Measurements from ENCODE around the gene PTBP3. TPM values are rescaled to one million over a fixed set of nuclear protein-coding genes. Genes with fewer than 3 reads are reported as not detected.
"Not testable (repeated sequence)": the region's sequence is repeated elsewhere in the genome, so short reads cannot be mapped to it uniquely, and the experiment has no call there.

PTBP3 gene
- total and polyA plus RNA-seq, 2 of the 13 experiments (the other 11 are each of a cell fraction or from before 2014, with no cell fraction given) = 52.8 to 61.1 TPM

DNA sequence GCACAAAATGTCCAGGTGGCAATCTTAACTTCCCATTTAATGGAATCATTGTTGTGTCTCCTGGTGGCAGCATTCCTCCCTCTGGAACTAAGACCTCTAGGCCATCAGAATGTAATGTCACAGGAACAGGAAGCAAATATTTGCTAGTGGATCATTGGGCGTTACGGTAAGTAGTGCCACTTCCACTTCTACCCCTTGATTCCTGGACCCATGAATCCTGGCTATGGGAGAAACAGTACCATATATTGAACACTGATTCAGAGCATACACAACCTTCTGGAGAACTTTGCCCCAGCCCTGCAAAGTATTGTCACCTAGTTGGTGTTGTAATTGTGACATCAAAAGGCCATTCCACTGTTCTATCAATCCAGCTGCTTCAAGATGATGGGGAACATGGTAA is 40.8 kb upstream of the PTBP3 start:
- in situ Hi-C loops (cut with HindIII; ENCODE audit: extremely low pct_ligation_motif_present, low pct_unique_long_range_greater_than_20kb) = loop anchor here (25.0 kb wide), 1 partner anchor 612 kb away; no protein-coding TSS in a partner anchor
- peak; percentile 85 for DNase-seq (ENCODE audit: low spot score)
- CTCF ChIA-PET (ENCODE audit: low intra/inter-chr PET ratio, low total read pairs) = not testable (repeated sequence)
- TF ChIP-seq IRF2 (CRISPR knock-in tag; IDR thresholded peaks at IDR 0.05) (peak; percentile 55; the same call in 1 of the 2 replicates), BCL6 (CRISPR knock-in tag; IDR thresholded peaks at IDR 0.05) (peak; percentile 48; the same call in 1 of the 2 replicates), ISL2 (CRISPR knock-in tag; IDR thresholded peaks at IDR 0.05) (peak; percentile 82), POLR2A (IDR thresholded peaks at IDR 0.05; ENCODE audit: insufficient read depth in 1 of 2, low read depth in 2 of 2, low read length in 2 of 2) (0 out of 4 replicates have a peak, but pooled peaks of 1 of the 2 experiments have one; percentile 18), ZFX (CRISPR knock-in tag; IDR thresholded peaks at IDR 0.05; ENCODE audit: low read depth) (peak; percentile 64; the same call in 1 of the 2 replicates), ZBTB7B (CRISPR knock-in tag; IDR thresholded peaks at IDR 0.05) (peak; percentile 18; the same call in 1 of the 2 replicates), ZNF451 (CRISPR knock-in tag; IDR thresholded peaks at IDR 0.05) (0 out of 2 replicates have a peak, but pooled peaks have one; percentile 39), ZNF543 (CRISPR knock-in tag; IDR thresholded peaks at IDR 0.05) (peak; percentile 73; the same call in 1 of the 2 replicates), ZMYM2 (CRISPR knock-in tag; IDR thresholded peaks at IDR 0.05) (0 out of 2 replicates have a peak, but pooled peaks have one; percentile 26), ZNF691 (CRISPR knock-in tag; IDR thresholded peaks at IDR 0.05; ENCODE audit: borderline replicate concordance, low read depth) (0 out of 2 replicates have a peak, but pooled peaks have one; percentile 76), ZNF510 (CRISPR knock-in tag; IDR thresholded peaks at IDR 0.05; ENCODE audit: low read depth) (0 out of 2 replicates have a peak, but pooled peaks have one; percentile 35), ONECUT2 (CRISPR knock-in tag; IDR thresholded peaks at IDR 0.05) (0 out of 2 replicates have a peak, but pooled peaks have one; percentile 3), STAG1 (CRISPR knock-in tag; IDR thresholded peaks at IDR 0.05) (peak; percentile 27; the same call in 1 of the 2 replicates), ZNF761 (CRISPR knock-in tag; conservative IDR thresholded peaks at IDR 0.05) (0 out of 2 replicates have a peak, but pooled peaks have one; percentile 59), HMGXB4 (CRISPR knock-in tag; IDR thresholded peaks at IDR 0.05; ENCODE audit: borderline replicate concordance in 1 of 2, low read depth in 1 of 2) (peak; percentile 27 to 64; a peak in 1 of 4 replicates), ERF (CRISPR knock-in tag; IDR thresholded peaks at IDR 0.05) (peak; percentile 61), GZF1 (CRISPR knock-in tag; IDR thresholded peaks at IDR 0.05) (peak; percentile 80; the same call in 1 of the 2 replicates), ZKSCAN8 (CRISPR knock-in tag; IDR thresholded peaks at IDR 0.05; ENCODE audit: borderline replicate concordance) (peak; percentile 70; the same call in 1 of the 2 replicates)
- TF ChIP-seq, protein P1, sequence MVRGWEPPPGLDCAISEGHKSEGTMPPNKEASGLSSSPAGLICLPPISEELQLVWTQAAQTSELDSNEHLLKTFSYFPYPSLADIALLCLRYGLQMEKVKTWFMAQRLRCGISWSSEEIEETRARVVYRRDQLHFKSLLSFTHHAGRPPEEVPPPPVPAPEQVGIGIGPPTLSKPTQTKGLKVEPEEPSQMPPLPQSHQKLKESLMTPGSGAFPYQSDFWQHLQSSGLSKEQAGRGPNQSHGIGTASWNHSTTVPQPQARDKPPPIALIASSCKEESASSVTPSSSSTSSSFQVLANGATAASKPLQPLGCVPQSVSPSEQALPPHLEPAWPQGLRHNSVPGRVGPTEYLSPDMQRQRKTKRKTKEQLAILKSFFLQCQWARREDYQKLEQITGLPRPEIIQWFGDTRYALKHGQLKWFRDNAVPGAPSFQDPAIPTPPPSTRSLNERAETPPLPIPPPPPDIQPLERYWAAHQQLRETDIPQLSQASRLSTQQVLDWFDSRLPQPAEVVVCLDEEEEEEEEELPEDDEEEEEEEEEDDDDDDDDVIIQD (CRISPR knock-in tag; IDR thresholded peaks at IDR 0.05; ENCODE audit: low read depth) = peak; percentile 83; the same call in 1 of the 2 replicates
- TF ChIP-seq, protein P2, sequence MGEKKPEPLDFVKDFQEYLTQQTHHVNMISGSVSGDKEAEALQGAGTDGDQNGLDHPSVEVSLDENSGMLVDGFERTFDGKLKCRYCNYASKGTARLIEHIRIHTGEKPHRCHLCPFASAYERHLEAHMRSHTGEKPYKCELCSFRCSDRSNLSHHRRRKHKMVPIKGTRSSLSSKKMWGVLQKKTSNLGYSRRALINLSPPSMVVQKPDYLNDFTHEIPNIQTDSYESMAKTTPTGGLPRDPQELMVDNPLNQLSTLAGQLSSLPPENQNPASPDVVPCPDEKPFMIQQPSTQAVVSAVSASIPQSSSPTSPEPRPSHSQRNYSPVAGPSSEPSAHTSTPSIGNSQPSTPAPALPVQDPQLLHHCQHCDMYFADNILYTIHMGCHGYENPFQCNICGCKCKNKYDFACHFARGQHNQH (CRISPR knock-in tag; IDR thresholded peaks at IDR 0.05) = peak; percentile 77; the same call in 1 of the 2 replicates

More for the DNA sequence above, 40.8 kb upstream of the PTBP3 start:
- H4K20me1 ChIP-seq (ENCODE audit: insufficient read depth, low read length); BruUV-seq (replicated peaks); POLR2A ChIA-PET; H3K9ac ChIP-seq (ENCODE audit: insufficient read depth, low read depth, low read length); intact Hi-C loops (cut with micrococcal nuclease; ENCODE audit: unreplicated experiment); H3K27me3 ChIP-seq (ENCODE audit: control insufficient read depth in 1 of 2, insufficient read depth in 2 of 2, low read length in 2 of 2); H3K36me3 ChIP-seq (replicated peaks in 1 of 2; ENCODE audit: control insufficient read depth in 1 of 2, insufficient read depth in 2 of 2, low read length in 2 of 2); H2AFZ ChIP-seq (ENCODE audit: low read length); H3K9me3 ChIP-seq (ENCODE audit: low read length): not testable (repeated sequence)
- H3K27ac ChIP-seq (ENCODE audit: extremely low read length, insufficient read depth, low read length) = peak overlapping the region; percentile 60
- H3K4me2 ChIP-seq (ENCODE audit: low read depth, low read length) = peak overlapping the region; percentile 63
- H3K4me3 ChIP-seq (replicated peaks in 1 of 3; ENCODE audit: insufficient read depth in 1 of 3, low read depth in 2 of 3, low read length in 3 of 3) = peak overlapping the region in 1 of 3 experiments; percentile 10; a peak in 1 of 6 replicates
- whole genome bisulfite sequencing (ENCODE audit: low lambda C conversion rate) = 0% methylated on average over 2 of the region's 2 CpGs
- ATAC-seq (peak; percentile 88), FAIRE-seq (peak; percentile 60)
- peaks cover 39% of the 10 kb centered on the region for H3K79me2 ChIP-seq (ENCODE audit: insufficient read depth, low read length)
- peaks cover 52% of the 10 kb centered on the region for H3K4me1 ChIP-seq (ENCODE audit: insufficient read depth, low read length)
